GM23248 (cell line): ENCODE results near the gene PABPC1L. TPM values are rescaled to one million over a fixed set of nuclear protein-coding genes. Genes with fewer than 3 reads are reported as not detected.

Source experiments
- DNase-seq: peaks from one replicate; pipeline ENCODE4 v3.0.0-alpha.2; 2015
- H2AFZ ChIP-seq: fragments of 200-600 bp; sonication (generic); 2 replicates; pipeline ENCODE4 v1.6.1; 2016; ENCODE audit warnings: antibody characterized with exemption
- H3F3A ChIP-seq: fragments of 200-600 bp; sonication (generic); 2 replicates; pipeline ENCODE4 v1.6.1; 2016; ENCODE audit warnings: mild to moderate bottlenecking, antibody characterized with exemption, mixed run types; ENCODE audit not compliant: insufficient read depth
- H3K27ac ChIP-seq: fragments of 200-600 bp; sonication (generic); 2 replicates; pipeline ENCODE4 v1.5.1; 2016; ENCODE audit warnings: mild to moderate bottlenecking
- H3K27me3 ChIP-seq: fragments of 200-600 bp; sonication (generic); replicated peaks from 2 replicates; pipeline ENCODE4 v1.6.1; 2016; ENCODE audit warnings: mild to moderate bottlenecking; ENCODE audit not compliant: insufficient read depth
- H3K36me3 ChIP-seq: fragments of 200-600 bp; sonication (generic); 2 replicates; pipeline ENCODE4 v1.6.1; 2016; ENCODE audit warnings: low read depth, mild to moderate bottlenecking
- H3K4me1 ChIP-seq: fragments of 200-600 bp; sonication (generic); 2 replicates; pipeline ENCODE4 v1.6.1; 2016; ENCODE audit warnings: mild to moderate bottlenecking; ENCODE audit not compliant: insufficient read depth
- H3K4me2 ChIP-seq: fragments of 200-600 bp; sonication (generic); one replicate; pipeline ENCODE4 v1.6.1; 2016; ENCODE audit warnings: mild to moderate bottlenecking; ENCODE audit not compliant: unreplicated experiment
- H3K4me3 ChIP-seq: fragments of 200-600 bp; sonication (generic); 2 replicates; pipeline ENCODE4 v1.5.1; 2016; ENCODE audit warnings: mild to moderate bottlenecking
- H3K79me2 ChIP-seq: fragments of 200-600 bp; sonication (generic); 2 replicates; pipeline ENCODE4 v1.6.1; 2016; ENCODE audit warnings: mild to moderate bottlenecking; ENCODE audit not compliant: insufficient read depth
- H3K9ac ChIP-seq: fragments of 200-600 bp; sonication (generic); 2 replicates; pipeline ENCODE4 v1.6.1; 2016; ENCODE audit warnings: mild to moderate bottlenecking
- H3K9me2 ChIP-seq: fragments of 200-600 bp; sonication (generic); 2 replicates; pipeline ENCODE4 v1.6.1; 2016; ENCODE audit warnings: mixed run types, mild to moderate bottlenecking, moderate library complexity; ENCODE audit not compliant: insufficient read depth
- H3K9me3 ChIP-seq: fragments of 200-600 bp; sonication (generic); one replicate; pipeline ENCODE4 v1.6.1; 2017; ENCODE audit warnings: low read depth
- H4K20me1 ChIP-seq: fragments of 200-600 bp; sonication (generic); 2 replicates; pipeline ENCODE4 v1.6.0; 2016; ENCODE audit not compliant: insufficient read depth
- EZH2 ChIP-seq: fragments of 200-600 bp; sonication (generic); IDR thresholded peaks from 2 replicates; pipeline ENCODE4 v1.6.1; 2018; ENCODE audit warnings: antibody characterized with exemption, mild to moderate bottlenecking; ENCODE audit not compliant: insufficient read depth, poor library complexity, severe bottlenecking
- EZH2phosphoT487 ChIP-seq: fragments of 200-600 bp; sonication (generic); IDR thresholded peaks from 2 replicates; pipeline ENCODE4 v1.6.1; 2018; ENCODE audit warnings: antibody characterized with exemption, moderate library complexity, mild to moderate bottlenecking, low read depth; ENCODE audit not compliant: insufficient read depth
- WGBS, 2 experiments: methylation state at CpG; one replicate each; pipeline ENCODE4 v1.1.6; 2015 to 2017; ENCODE audit warnings: low lambda C conversion rate in 2 of 2, low coverage in 1 of 2; ENCODE audit errors: missing lambda C conversion rate in 2 of 2; 5-methylcytosine and 5-hydroxymethylcytosine counted together
- in situ Hi-C: fragments of 300-500 bp; cut with MboI; formaldehyde crosslinking; loops from 2 replicates; pipeline ENCODE4 v1.15.0; 2020
- polyA plus RNA-seq: library from polyadenylated mRNA; unstranded; fragments of >200 nt; fragmentation: Nextera tagmentation; extraction: Ambion mirVana; gene quantifications from 2 replicates; pipeline ENCODE4 v1.2.1, GENCODE V29; 2016
- total RNA-seq: library from RNA; depleted of rRNA; stranded (reverse); fragments of >200 nt; shearing (Covaris generic); gene quantifications from 2 replicates; pipeline ENCODE4 v1.2.3, GENCODE V29; 2014

PABPC1L gene
- total and polyA plus RNA-seq, 2 experiments from 2014 or later, result 5.9 to 10.4 TPM

GRCh38 chr20:44896583-44896982 lies 13.3 kb upstream of the PABPC1L start:
- Histone ChIP-seq H3K9me2 (no peaks in the 10 kb centered on the region), H3F3A (peaks cover 13% of the 10 kb centered on the region; the same call in 1 of the 2 replicates), H3K4me2 (peak overlapping the region; percentile 48), H3K79me2 (peaks cover 100% of the 10 kb centered on the region), H3K4me1 (peaks cover 28% of the 10 kb centered on the region), H3K27me3 (no peaks in the 10 kb centered on the region), H3K27ac (no peak overlapping the region; the same call in 1 of the 2 replicates), H3K4me3 (no peak overlapping the region), H3K36me3 (peaks cover 20% of the 10 kb centered on the region), H2AFZ (no peak overlapping the region), H4K20me1 (peaks cover 64% of the 10 kb centered on the region; the same call in 1 of the 2 replicates), H3K9me3 (no peaks in the 10 kb centered on the region), H3K9ac (no peak overlapping the region)
- in situ Hi-C loops, result no loop called here
- no peak for TF ChIP-seq EZH2phosphoT487
- no peak for TF ChIP-seq EZH2
- WGBS, 2 experiments, result 96 to 100% methylated on average over 1 of the region's 1 CpG
- DNase-seq, result peak; percentile 39

- peaks cover 33% of the 10 kb centered on the region for H3K4me1 ChIP-seq
- no peak overlapping the region; the same call in 1 of the 2 replicates for H3K27ac ChIP-seq
- H3K9me3 ChIP-seq, result no peaks in the 10 kb centered on the region
- H3K4me3 ChIP-seq, result no peak overlapping the region
- H3K36me3 ChIP-seq, result peaks cover 24% of the 10 kb centered on the region
- in situ Hi-C loops, result no loop called here
- H3K9me2 ChIP-seq, result no peaks in the 10 kb centered on the region
- peaks cover 59% of the 10 kb centered on the region; the same call in 1 of the 2 replicates for H4K20me1 ChIP-seq
- H3F3A ChIP-seq, result peaks cover 13% of the 10 kb centered on the region; the same call in 1 of the 2 replicates
- peaks cover 100% of the 10 kb centered on the region for H3K79me2 ChIP-seq
- no peak overlapping the region for H2AFZ ChIP-seq
- no peak overlapping the region for H3K9ac ChIP-seq
- no peak for DNase-seq
- H3K4me2 ChIP-seq, result peak overlapping the region; percentile 48
- TF ChIP-seq EZH2 (no peak), EZH2phosphoT487 (no peak)
- H3K27me3 ChIP-seq, result no peaks in the 10 kb centered on the region
- WGBS, 2 experiments, result 85 to 93% methylated on average over 1 of the region's 1 CpG
These were observed 12.7 kb upstream of the PABPC1L start for GRCh38 chr20:44897133-44897532.

GRCh38 chr20:44900231-44900854 lies 9.5 kb upstream of the PABPC1L start:
- WGBS, 2 experiments, result 76 to 79% methylated on average over 5 of the region's 5 CpGs
- Histone ChIP-seq H4K20me1 (peaks cover 38% of the 10 kb centered on the region; the same call in 1 of the 2 replicates), H3K9me3 (no peaks in the 10 kb centered on the region), H3K4me1 (peaks cover 32% of the 10 kb centered on the region), H3K79me2 (peaks cover 100% of the 10 kb centered on the region), H2AFZ (no peak overlapping the region), H3K9me2 (no peaks in the 10 kb centered on the region), H3F3A (peaks cover 23% of the 10 kb centered on the region), H3K4me3 (no peak overlapping the region), H3K27ac (no peak overlapping the region), H3K36me3 (peaks cover 45% of the 10 kb centered on the region), H3K4me2 (no peak overlapping the region), H3K27me3 (no peaks in the 10 kb centered on the region), H3K9ac (no peak overlapping the region)
- TF ChIP-seq EZH2 (no peak), EZH2phosphoT487 (no peak)
- in situ Hi-C loops, result no loop called here
- no peak for DNase-seq

- H3K9ac ChIP-seq, result no peak overlapping the region
- H3K36me3 ChIP-seq, result peaks cover 55% of the 10 kb centered on the region
- no peak overlapping the region for H3K4me2 ChIP-seq
- 84 to 86% methylated on average over 2 of the region's 2 CpGs for WGBS, 2 experiments
- no peak overlapping the region for H3K4me3 ChIP-seq
- TF ChIP-seq EZH2phosphoT487 (no peak), EZH2 (no peak)
- H3K27ac ChIP-seq, result no peak overlapping the region
- H3F3A ChIP-seq, result peaks cover 26% of the 10 kb centered on the region
- in situ Hi-C loops, result no loop called here
- peaks cover 94% of the 10 kb centered on the region for H3K79me2 ChIP-seq
- no peaks in the 10 kb centered on the region for H3K9me2 ChIP-seq
- peaks cover 16% of the 10 kb centered on the region for H3K4me1 ChIP-seq
- peak; percentile 69 for DNase-seq
- no peaks in the 10 kb centered on the region for H3K27me3 ChIP-seq
- no peaks in the 10 kb centered on the region for H3K9me3 ChIP-seq
- peaks cover 22% of the 10 kb centered on the region; the same call in 1 of the 2 replicates for H4K20me1 ChIP-seq
- no peak overlapping the region for H2AFZ ChIP-seq
These were observed 7.9 kb upstream of the PABPC1L start for GRCh38 chr20:44901974-44902373.
